ENCODE data around the gene KCNE4.
"Not testable (repeated sequence)": the region's sequence is repeated elsewhere in the genome, so short reads cannot be mapped to it uniquely, and the experiment has no call there.

The KCNE4 gene

DNA sequence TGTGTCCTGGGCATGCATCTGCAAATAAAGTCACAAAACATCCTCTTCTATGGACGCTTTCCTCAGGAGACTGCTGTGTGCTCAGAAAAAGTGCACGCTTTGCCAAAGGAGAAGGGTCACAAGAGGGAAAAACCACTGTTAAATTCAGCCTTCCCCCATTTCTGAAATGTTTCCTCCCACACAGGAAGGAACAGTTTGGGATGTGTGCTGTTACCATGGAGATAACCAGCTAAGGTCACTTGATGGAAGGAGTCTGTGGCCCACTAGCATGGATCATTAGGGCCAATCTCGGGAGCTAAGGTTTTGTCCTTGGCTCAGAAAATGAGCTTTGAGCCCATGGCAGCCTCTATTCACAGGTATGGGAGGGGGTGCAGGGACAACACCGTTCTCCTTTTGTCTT is 5.6 kb downstream of the KCNE4 start:
- no peak for DNase-seq (ENCODE audit: low read depth)

- DNase-seq (ENCODE audit: low read depth): no peak
These were observed 7.1 kb downstream of the KCNE4 start for GRCh38 chr2:223058952-223059716.

DNA sequence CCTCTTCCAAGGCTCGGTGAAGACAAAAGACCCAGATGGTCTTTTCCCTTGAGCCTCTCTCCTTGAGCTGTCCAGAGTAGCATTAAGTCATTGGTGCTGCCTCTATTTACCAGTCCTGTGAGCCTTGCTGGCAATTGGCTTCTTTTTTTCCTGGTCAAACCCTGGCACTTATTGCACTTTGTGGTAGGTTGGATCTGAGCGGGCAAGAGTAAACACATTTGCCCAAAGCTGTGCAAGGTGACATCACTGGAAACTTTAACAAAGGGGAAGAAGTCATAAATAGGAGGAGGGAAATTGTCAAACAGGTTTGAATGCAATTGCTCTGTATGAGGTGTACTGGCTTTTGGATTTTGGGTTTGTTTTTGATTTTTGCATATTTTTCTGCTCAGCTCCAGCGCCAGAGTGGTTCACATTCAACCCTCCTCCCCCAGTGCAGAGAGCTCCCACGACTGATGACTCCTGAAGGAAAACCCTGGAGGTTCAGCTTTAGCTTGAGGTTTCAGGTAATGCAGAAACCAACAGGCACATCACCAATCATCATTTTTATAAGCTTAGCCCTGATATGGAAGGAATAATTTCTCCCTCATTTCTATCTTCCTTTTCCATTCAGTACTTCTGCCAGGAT is 8.3 kb downstream of the KCNE4 start:
- DNase-seq (ENCODE audit: low read depth): no peak

- DNase-seq (ENCODE audit: low read depth): no peak
These were observed 10.4 kb downstream of the KCNE4 start for GRCh38 chr2:223062396-223062795.

GRCh38 chr2:223065107-223065506 is 13.1 kb downstream of the KCNE4 start:
- no peak for DNase-seq (ENCODE audit: low read depth)

- DNase-seq (ENCODE audit: low read depth): no peak
These were observed 14.7 kb downstream of the KCNE4 start for GRCh38 chr2:223066721-223067120.

DNA sequence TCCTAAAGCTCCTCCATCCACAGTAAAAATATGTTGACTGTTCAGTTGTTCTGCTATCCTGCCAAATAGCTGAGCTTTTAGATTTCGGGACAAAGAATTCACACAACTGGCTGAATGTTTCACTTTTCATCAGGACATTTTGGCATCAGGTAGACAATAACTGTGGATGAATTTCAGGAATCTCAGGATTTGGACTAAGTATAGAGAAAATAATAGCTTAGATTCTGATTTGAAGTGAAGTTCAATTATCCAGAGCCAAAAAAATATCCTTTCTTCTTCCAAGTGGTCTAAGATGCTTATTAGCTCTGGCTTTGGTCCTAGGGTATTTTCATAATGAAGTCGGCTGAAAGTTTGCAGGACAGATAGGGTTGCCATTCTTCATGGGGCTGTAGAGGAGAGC is 16.1 kb downstream of the KCNE4 start:
- no peak for DNase-seq (ENCODE audit: low read depth)

DNA sequence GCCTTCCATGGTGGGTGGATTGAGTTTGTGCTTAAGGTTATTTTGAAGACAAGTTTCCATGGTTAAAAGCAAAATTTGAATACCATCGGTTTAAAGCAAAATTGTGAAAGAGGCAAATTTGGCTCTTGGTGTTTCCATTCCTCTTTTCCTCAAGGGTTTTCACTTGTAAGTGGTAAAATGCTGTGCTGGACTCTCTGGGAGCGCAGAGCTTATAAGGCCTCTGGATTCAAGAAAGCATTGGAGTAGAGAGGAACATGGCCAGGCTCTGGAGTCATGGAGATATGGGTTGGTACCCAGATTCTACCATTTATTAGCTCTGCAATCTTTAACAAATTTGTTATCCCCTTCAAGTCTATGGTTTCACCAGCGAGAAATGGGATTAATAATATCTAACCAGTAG is 17.5 kb downstream of the KCNE4 start:
- no peak for DNase-seq (ENCODE audit: low read depth)

- DNase-seq (ENCODE audit: low read depth): no peak
These were observed 18.0 kb downstream of the KCNE4 start for GRCh38 chr2:223069988-223070387.

- DNase-seq (ENCODE audit: low read depth): no peak
These were observed 19.1 kb downstream of the KCNE4 start for GRCh38 chr2:223071139-223071538.

GRCh38 chr2:223072826-223073225 is 20.8 kb downstream of the KCNE4 start:
- no peak for DNase-seq (ENCODE audit: low read depth)

DNA sequence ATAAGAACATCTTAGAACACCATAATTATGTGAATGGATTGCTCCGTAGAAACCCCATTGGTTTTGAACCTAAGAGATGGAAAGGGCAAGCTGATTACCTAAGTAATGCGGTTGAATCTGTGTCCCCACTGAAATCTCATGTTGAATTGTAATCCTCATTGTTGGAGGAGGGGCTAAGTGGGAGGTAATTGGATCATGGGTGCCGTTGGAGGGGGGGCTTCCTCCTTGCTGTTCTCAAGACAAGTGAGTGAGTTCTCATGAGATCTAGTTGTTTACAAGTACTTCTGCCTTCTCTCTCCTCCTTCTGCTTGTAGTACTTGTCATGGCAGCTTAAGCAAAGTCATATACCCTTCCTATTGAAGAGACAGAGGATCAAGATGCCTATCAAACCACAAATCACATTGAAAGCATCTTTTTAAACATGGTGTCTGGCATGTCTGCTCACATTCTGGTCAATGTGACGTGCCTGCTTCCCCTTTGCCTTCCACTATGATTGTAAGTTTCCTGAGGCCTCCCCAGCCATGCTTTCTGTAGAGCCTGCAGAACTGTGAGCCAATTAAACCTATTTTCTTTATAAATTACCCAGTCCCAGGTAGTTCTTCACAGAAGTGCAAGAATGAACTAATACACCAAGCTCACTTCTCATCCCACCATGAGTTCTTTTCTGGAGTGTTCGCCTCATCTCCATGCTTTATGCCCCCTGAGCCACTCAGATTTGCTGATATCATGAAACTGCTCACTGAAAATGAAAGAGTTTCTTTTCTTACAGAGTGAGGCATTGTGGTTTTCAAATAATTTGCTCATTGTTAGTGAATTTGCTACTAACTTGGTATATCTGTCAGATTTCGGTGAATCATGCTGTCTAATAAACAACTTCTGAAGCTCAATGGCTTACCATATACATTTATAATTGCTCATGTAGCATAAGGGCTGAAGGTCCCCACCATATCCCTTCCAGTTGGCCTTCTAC is 23.6 kb downstream of the KCNE4 start:
- DNase-seq (ENCODE audit: low read depth): no peak

GRCh38 chr2:223076573-223076972 is 24.6 kb downstream of the KCNE4 start:
- DNase-seq (ENCODE audit: low read depth): no peak

- DNase-seq (ENCODE audit: low read depth): no peak
These were observed 26.5 kb downstream of the KCNE4 start for GRCh38 chr2:223078482-223078881.

DNA sequence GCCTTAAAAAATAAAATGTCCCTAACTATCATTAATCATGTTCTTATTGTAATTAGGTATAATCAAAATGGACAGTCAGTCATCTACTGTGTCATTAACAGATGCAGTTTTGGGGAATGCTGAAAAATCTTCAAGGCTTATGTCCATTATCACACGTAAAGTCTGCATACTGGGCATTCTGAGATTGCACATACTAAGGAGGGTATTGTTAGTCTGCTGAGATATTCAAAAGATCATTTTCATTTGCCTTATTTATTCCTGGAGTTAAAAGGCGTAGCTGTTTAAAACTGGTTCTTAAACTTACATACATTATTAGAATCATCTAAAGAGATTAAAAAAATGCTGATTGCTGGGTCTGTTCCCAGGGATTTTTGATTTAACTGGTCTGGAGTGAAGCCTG is 27.4 kb downstream of the KCNE4 start:
- DNase-seq (ENCODE audit: low read depth): no peak

DNA sequence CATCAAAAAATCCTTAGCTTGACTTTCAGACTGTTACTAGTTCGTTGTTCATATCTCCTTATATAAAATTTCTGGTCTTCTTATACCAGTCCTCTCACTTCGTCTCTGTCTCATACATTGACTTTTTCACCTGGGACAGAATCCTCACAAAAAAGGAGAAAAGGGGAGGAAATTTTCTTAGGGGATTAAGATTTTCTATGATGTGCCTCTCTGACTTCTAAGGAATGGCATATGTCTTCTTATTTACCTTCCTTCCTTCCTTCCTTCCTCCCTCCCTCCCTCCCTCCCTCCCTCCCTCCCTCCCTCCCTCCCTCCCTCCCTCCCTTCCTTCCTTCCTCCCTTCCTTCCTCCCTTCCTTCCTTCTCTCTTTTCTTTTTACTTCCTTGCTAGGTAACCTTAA is 27.9 kb downstream of the KCNE4 start:
- DNase-seq (ENCODE audit: low read depth): no peak

GRCh38 chr2:223080790-223081360 is 28.9 kb downstream of the KCNE4 start:
- DNase-seq (ENCODE audit: low read depth): not testable (repeated sequence)

- no peak for DNase-seq (ENCODE audit: low read depth)
These were observed 29.8 kb downstream of the KCNE4 start for GRCh38 chr2:223081789-223082188.

GRCh38 chr2:223082706-223083105 is 30.7 kb downstream of the KCNE4 start:
- no peak for DNase-seq (ENCODE audit: low read depth)

DNA sequence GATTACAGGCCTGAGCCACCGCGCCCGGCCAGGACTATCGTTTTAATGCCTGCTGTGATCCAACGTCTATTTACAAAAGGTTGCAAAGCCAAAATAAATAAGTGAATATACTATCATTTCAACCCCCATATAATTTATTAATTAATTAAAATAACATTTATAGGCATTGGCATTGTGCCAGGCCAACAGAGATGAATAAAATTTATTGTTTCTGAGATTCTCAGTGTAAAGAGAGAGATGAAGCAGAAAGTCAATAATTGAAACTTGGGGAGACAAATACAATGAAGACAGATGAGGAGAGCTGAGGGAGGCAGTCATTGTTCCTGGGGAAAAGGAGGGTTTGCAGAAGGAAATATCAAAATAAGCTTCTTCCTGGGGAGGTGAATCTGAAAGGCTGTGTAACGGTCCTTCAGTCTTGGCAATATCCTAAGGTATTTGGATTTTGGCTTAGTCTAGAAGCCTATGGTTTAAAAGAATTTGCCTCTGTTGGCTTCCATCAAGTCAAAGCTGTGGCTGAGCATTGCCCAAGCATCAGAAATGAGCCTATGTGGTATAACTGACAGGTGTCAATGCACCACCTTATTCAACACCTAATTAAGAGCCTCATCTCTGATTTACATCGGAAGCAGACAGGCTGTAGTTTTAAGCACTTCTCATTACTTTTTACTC is 31.5 kb downstream of the KCNE4 start:
- DNase-seq (ENCODE audit: low read depth): no peak

- DNase-seq (ENCODE audit: low read depth): no peak
These were observed 32.9 kb downstream of the KCNE4 start for GRCh38 chr2:223084873-223085272.

All from activated gamma-delta T cell treated with anti-CD3 and anti-CD28 coated beads, Interleukin-2, amount 50 U/mL, for 16 hours (primary cell).